HG03520 (cell line): ENCODE measurements around the gene SC5D.

Experiments
- ATAC-seq: cut with Tn5 transposase; IDR thresholded peaks from one replicate; pipeline ENCODE4 v1.9.1; 2021; ENCODE audit warnings: mild to moderate bottlenecking, moderate library complexity; ENCODE audit not compliant: unreplicated experiment

The SC5D gene

GRCh38 chr11:121328176-121328966 is 35.8 kb downstream of the SC5D start:
- ATAC-seq, result no peak

GRCh38 chr11:121328967-121329679 is 36.6 kb downstream of the SC5D start:
- no peak for ATAC-seq

- ATAC-seq, result no peak
Measured at GRCh38 chr11:121329781-121330395, 37.3 kb downstream of the SC5D start.

GRCh38 chr11:121330614-121331435 is 38.3 kb downstream of the SC5D start:
- no peak for ATAC-seq

- ATAC-seq, result no peak
Measured at GRCh38 chr11:121334973-121335710, 42.6 kb downstream of the SC5D start.

- no peak for ATAC-seq
Measured at GRCh38 chr11:121336279-121336937, 43.8 kb downstream of the SC5D start.

GRCh38 chr11:121337078-121337477 is 44.5 kb downstream of the SC5D start:
- peak; percentile 51 for ATAC-seq

- no peak for ATAC-seq
Measured at GRCh38 chr11:121337740-121338272, 45.2 kb downstream of the SC5D start.

- ATAC-seq, result no peak
Measured at GRCh38 chr11:121338536-121338935, 46.0 kb downstream of the SC5D start.

GRCh38 chr11:121340032-121340580 is 47.5 kb downstream of the SC5D start:
- no peak for ATAC-seq

GRCh38 chr11:121341609-121342008 is 49.0 kb downstream of the SC5D start:
- ATAC-seq, result no peak

- ATAC-seq, result no peak
Measured at GRCh38 chr11:121344824-121345223, 52.3 kb downstream of the SC5D start.

GRCh38 chr11:121347094-121347493 is 54.5 kb downstream of the SC5D start:
- ATAC-seq, result no peak

GRCh38 chr11:121347813-121348212 is 55.2 kb downstream of the SC5D start:
- no peak for ATAC-seq

GRCh38 chr11:121348220-121348875 is 55.8 kb downstream of the SC5D start:
- no peak for ATAC-seq

GRCh38 chr11:121349790-121350189 is 57.2 kb downstream of the SC5D start:
- ATAC-seq, result no peak

GRCh38 chr11:121350314-121351082 is 57.9 kb downstream of the SC5D start:
- no peak for ATAC-seq

GRCh38 chr11:121351083-121351630 is 58.6 kb downstream of the SC5D start:
- ATAC-seq, result no peak
